Measurements from ENCODE around the gene COX6A2.
"Not testable (repeated sequence)": the region's sequence is repeated elsewhere in the genome, so short reads cannot be mapped to it uniquely, and the experiment has no call there.

The COX6A2 gene

GRCh38 chr16:31438414-31438813 is 10.3 kb upstream of the COX6A2 start:
- no peak for DNase-seq (ENCODE audit: low spot score)

DNA sequence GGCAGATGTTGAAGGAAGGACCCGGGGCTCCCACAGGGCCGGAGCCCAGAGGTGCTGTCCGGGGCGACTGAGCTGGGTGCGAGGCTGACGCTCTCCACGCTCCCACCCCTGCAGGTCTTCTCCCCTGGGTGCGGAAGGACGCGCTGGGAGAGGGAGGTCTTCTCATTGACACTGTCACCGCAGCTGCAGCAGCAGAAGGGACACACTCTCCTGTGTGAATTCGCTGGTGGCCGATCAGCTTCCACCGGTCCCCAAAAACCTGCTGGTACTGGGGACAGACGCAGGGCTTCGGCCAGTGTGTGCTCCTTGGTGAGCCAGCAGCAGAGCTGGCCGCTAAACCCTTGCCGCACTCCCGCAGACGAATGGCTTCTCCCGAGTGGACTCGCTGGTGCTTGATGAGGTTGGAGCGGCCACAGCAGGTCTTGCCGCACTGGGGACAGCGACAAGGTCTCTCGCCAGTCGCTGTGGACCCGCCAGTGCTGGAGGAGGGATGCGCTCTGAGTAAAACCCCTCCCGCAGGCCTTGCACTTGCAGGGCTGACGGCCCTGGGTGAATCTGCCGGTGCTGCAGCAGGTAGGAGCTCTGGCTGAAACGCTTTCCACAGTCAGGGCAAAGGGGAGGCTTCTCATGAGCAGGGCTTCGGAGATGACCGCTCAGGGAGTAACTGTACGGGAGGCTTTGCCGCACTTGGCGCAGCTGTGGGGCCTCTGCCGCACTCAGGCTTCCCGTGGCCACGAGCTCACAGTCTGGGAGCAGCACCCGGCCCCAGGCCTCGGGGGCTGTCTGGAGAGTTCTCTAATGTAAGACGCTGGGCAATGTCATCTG is 8.3 kb upstream of the COX6A2 start:
- no peak for DNase-seq (ENCODE audit: low spot score)

- no peak for DNase-seq (ENCODE audit: low spot score)
Observed at GRCh38 chr16:31435341-31436220, 7.4 kb upstream of the COX6A2 start.

DNA sequence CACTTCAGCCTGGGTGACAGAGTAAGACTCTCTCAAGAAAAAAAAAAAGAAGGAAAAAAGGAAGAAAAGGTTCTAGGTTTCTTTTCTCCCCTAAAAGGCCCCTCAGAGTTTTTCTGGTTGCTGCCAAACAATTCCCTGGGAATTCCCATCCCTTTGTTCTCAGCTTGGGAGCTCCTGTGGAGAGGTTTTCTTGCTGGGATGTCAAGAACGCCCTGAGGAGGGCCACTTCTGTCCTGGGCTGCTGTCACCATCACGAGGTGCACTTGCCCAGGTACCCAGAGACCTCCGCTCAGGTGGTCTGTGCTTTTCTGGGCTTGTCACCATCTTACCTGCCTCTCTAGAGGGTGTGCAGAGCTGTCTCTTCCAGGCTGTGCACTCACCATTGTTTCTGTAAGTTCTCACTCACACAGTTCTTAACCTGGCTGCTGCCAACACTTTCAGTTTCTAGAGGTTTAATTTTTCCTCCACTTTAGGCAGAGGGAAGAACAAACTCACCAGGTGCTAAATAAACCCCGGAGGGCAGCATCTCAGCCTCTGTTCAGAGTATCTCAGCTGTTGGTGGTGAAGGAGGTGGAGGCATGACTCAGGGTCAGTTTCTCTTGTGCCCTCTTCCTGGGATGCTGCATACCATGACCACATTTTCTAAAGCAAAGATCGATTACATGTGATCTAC is 2.4 kb upstream of the COX6A2 start:
- no peak for DNase-seq (ENCODE audit: low spot score)

DNA sequence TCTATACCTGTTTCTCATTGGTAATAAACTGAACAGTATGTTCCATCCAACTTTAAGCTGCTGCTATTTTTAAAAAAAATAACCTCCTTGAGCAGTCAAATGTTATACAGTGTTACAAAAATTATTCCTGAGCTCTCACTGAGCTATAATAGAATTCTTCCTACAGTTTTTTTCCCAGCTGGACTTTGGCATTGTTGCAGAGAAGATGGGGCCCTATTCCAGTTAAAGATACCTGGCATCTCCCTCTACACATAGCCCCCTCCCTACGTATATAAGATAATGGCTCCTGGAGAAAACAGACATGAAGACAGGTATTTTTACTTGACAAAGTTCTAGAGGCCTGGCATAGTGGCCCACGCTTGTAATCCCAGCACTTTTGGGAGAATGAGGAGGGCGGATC is 1.6 kb upstream of the COX6A2 start:
- no peak for DNase-seq (ENCODE audit: low spot score)

- DNase-seq (ENCODE audit: low spot score) = no peak
Observed at GRCh38 chr16:31429314-31429713, 1.2 kb upstream of the COX6A2 start.

- no peak for DNase-seq (ENCODE audit: low spot score)
Observed at GRCh38 chr16:31428638-31429247, 583 bp upstream of the COX6A2 start.

DNA sequence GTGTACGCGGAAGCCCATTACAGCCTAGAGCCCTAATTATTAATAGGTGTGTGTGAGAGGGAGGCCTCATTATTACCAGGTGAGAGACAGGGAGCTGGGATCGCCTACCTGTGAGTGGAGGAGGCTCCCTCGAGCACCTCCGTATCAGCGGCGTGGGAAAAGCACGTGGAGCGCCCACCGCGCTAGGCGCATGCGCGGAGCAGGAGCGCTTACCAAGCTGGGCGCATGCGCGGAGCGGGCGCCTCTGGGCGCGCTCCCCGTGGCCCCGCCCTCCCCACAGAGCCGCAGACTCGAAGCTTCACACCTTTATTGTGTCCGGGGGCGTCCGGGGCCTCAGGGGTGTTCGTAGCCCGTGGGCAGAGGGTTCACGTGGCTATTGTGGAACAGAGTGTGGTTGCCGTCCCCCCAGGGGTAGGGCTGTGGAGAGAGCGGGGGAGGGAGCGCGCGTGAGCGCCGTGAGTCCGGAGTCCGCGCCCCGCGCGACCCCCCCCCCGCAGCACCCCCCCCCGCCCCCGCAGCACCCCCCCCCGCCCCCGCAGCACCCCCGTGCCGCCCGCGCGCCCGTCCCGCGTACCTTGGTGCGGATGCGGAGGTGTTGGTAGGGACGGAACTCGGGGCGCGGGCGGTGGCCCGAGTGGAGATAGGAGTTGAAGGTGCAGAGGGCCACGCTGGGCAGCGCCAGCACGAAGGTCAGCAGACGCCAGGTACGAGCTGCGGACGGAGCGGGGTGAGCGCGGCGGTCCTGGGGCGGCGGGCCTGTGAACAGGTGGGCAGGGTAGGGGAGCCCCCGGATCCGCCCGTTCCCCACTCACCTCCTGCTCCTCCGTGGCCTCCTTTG is 500 bp downstream of the COX6A2 start:
- DNase-seq (ENCODE audit: low spot score) = peak; percentile 64

- DNase-seq (ENCODE audit: low spot score) = no peak
Observed at GRCh38 chr16:31423801-31424200, 4.4 kb downstream of the COX6A2 start.

GRCh38 chr16:31423241-31423640 is 4.9 kb downstream of the COX6A2 start:
- DNase-seq (ENCODE audit: low spot score) = no peak

- no peak for DNase-seq (ENCODE audit: low spot score)
Observed at GRCh38 chr16:31421587-31421986, 6.6 kb downstream of the COX6A2 start.

DNA sequence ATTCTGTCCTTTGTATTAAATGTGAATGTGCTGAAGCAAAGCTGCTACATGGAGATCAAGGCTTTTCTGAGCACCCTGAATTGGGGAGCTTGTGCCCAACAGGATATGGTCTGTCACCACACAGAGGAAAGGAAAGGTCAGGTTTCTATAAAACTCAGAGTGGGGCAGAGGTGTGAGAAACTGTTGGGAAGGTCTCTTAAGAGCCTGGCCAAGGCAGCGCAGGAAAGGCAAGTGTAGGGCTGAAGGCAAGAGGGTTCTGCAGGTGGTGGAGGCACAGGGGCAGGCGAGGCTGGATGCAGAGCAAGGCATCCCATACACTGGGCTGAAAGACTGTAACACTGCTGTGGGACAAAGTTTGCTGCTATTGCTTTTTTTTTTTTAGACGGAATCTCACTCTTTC is 8.1 kb downstream of the COX6A2 start:
- no peak for DNase-seq (ENCODE audit: low spot score)

DNA sequence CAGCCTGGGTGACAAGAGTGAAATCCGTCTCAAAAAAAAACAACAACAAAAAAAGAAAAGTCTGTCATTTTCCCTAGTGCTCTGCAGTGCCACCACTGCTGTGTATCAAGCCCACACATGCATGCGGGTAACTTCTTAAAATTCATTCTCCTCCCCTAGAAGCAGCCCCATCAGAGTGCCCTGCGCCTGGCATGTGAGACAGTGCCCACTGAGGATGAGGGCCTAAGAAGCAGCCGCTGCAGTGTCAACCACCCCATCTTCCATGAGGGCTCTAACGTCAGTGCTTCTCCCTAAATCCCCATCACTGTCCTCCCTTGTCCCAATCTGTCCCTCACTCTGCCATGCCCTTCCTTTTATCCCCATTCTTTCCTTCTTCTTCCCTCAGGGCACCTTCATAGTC is 10.2 kb downstream of the COX6A2 start:
- DNase-seq (ENCODE audit: low spot score) = no peak

GRCh38 chr16:31417036-31417435 is 11.1 kb downstream of the COX6A2 start:
- DNase-seq (ENCODE audit: low spot score) = not testable (repeated sequence)

GRCh38 chr16:31416371-31416770 is 11.8 kb downstream of the COX6A2 start:
- DNase-seq (ENCODE audit: low spot score) = no peak

DNA sequence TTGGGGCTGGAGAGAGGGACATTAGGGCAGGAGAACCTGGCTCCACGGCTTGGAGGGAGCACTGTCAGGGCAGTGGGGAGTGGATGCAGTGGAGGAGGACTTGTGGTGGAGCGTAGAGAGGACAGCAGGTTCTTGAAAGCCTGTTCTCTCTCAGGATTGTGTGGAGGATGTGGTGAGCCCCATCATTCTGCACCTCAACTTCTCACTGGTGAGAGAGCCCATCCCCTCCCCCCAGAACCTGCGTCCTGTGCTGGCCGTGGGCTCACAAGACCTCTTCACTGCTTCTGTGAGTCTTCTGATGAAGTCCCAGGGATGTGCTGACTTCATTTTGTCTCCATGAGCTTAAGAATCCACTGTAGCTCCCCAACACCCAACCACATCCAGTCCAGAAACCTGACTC is 13.5 kb downstream of the COX6A2 start:
- DNase-seq (ENCODE audit: low spot score) = no peak

- DNase-seq (ENCODE audit: low spot score) = no peak
Observed at GRCh38 chr16:31413943-31414342, 14.2 kb downstream of the COX6A2 start.

- no peak for DNase-seq (ENCODE audit: low spot score)
Observed at GRCh38 chr16:31413381-31413780, 14.8 kb downstream of the COX6A2 start.

DNA sequence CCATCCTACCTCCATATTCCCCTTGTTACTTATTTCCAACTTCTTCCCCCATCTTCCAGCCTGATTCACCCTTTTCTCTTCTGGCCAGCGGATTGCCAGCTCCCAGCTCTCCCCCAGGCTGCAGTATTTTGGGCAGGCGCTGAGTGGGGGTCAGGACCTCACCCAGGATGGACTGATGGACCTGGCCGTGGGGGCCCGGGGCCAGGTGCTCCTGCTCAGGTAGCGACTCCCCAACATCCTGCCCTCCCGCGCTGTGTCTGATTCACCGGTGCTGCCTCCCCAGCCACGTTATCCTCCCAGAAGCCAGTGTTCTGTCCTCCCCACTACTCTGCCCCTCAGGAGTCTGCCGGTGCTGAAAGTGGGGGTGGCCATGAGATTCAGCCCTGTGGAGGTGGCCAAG is 15.4 kb downstream of the COX6A2 start:
- no peak for DNase-seq (ENCODE audit: low spot score)

GRCh38 chr16:31411024-31411844 is 16.9 kb downstream of the COX6A2 start:
- no peak for DNase-seq (ENCODE audit: low spot score)
